Activated T-cell treated with anti-CD3 and anti-CD28 coated beads, Interleukin-2, amount 50 U/mL, for 72 hours (primary cell): ENCODE results near the gene SPATA1. TPM values are rescaled to one million over a fixed set of nuclear protein-coding genes. Genes with fewer than 3 reads are reported as not detected.
"Not testable (repeated sequence)": the region's sequence is repeated elsewhere in the genome, so short reads cannot be mapped to it uniquely, and the experiment has no call there.

Source experiments
- ATAC-seq, 2 donors: fragments of 150-1000 bp; cut with Tn5 transposase; replicated peaks in 1 of 2; 2 replicates each; pipeline ENCODE4 v1.10.0; 2021; ENCODE audit warnings: moderate library complexity in 2 of 2, mild to moderate bottlenecking in 1 of 2
- DNase-seq, 2 donors: peaks; one replicate each; pipeline ENCODE4 v3.0.0; 2021 to 2022; ENCODE audit warnings: mixed read lengths in 1 of 2
- H3K27ac Mint-ChIP-seq: one replicate; pipeline ENCODE4 v1.8.0; 2022; ENCODE audit warnings: mild to moderate bottlenecking, moderate library complexity, mixed read lengths
- H3K27me3 Mint-ChIP-seq: one replicate; pipeline ENCODE4 v1.8.0; 2022; ENCODE audit warnings: low read depth, mixed read lengths
- H3K36me3 Mint-ChIP-seq, 2 donors: one replicate each; pipeline ENCODE4 v1.8.0; 2022; ENCODE audit warnings: mixed read lengths in 2 of 2, mild to moderate bottlenecking in 1 of 2; ENCODE audit not compliant: insufficient read depth in 2 of 2
- H3K4me1 Mint-ChIP-seq: one replicate; pipeline ENCODE4 v1.8.0; 2022; ENCODE audit warnings: low read depth, mixed read lengths
- H3K4me3 Mint-ChIP-seq, 2 donors: one replicate each; pipeline ENCODE4 v1.8.0; 2022; ENCODE audit warnings: mild to moderate bottlenecking in 2 of 2, mixed read lengths in 2 of 2, moderate library complexity in 2 of 2
- H3K9me3 Mint-ChIP-seq, 2 donors: one replicate each; pipeline ENCODE4 v1.8.0; 2022; ENCODE audit warnings: mixed read lengths in 2 of 2
- total RNA-seq, 2 donors: library from RNA; stranded (reverse); gene quantifications; one replicate each; pipeline ENCODE4 v1.2.3, GENCODE V29; 2022

The SPATA1 gene
- total RNA-seq, 2 donors from 2014 or later = 2.3 to 2.9 TPM

- H3K4me3 Mint-ChIP-seq = no peak overlapping the region
- H3K4me1 Mint-ChIP-seq = peaks cover 24% of the 10 kb centered on the region
- H3K9me3 Mint-ChIP-seq = no peaks in the 10 kb centered on the region
- no peaks in the 10 kb centered on the region for H3K27me3 Mint-ChIP-seq
- H3K27ac Mint-ChIP-seq = no peak overlapping the region
- peaks cover 2 to 41% of the 10 kb centered on the region in 2 donors for H3K36me3 Mint-ChIP-seq
- DNase-seq (no peak), ATAC-seq (no peak)
These were observed 9.7 kb upstream of the SPATA1 start for GRCh38 chr1:84496498-84496897.

DNA sequence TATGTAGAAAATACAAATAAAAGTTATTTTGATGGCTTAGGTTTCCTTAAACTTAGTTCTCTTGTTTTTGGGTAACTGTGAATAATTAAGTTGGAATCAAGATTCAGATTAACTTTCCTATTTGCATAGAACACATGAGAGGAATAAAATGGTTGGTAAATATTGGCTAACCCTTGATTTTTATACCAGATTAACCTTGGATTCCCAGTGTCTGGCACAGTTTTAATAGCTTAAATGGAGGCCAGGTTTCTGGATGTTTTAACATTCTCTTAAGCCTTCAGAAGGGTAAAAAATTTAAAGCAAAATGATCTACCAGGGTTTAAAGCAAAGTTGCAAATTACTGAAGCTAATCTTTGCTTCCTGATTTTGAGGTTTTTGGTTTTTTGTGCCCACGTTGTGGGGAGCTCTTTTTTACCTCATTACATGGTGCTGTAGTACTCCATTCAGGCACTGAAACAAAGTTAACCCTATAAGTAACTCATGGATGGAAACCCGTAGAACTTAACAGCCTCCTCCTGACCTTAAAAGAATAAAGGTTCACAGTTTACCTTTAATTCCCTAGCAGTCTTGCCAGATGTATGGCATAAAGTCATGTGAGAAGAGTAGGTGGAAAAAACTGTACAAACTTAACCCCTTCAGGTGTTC, 8.4 kb upstream of the SPATA1 start:
- peaks cover 32% of the 10 kb centered on the region for H3K4me1 Mint-ChIP-seq
- H3K27ac Mint-ChIP-seq = peak overlapping the region; percentile 23
- H3K36me3 Mint-ChIP-seq = peaks cover 2 to 32% of the 10 kb centered on the region in 2 donors

GRCh38 chr1:84502927-84503326, 3.3 kb upstream of the SPATA1 start:
- Mint-ChIP-seq H3K36me3 (peaks cover 7 to 25% of the 10 kb centered on the region in 2 donors), H3K4me3 (peak overlapping the region; percentile 15 to 100), H3K9me3 (no peaks in the 10 kb centered on the region), H3K4me1 (peaks cover 45% of the 10 kb centered on the region), H3K27me3 (no peaks in the 10 kb centered on the region), H3K27ac (no peak overlapping the region)
- DNase-seq (no peak), ATAC-seq (no peak)

More for the DNA sequence above, 8.4 kb upstream of the SPATA1 start:
- H3K27me3 Mint-ChIP-seq = no peaks in the 10 kb centered on the region
- H3K4me3 Mint-ChIP-seq = no peak overlapping the region
- ATAC-seq = no peak
- DNase-seq = no peak
- H3K9me3 Mint-ChIP-seq = no peaks in the 10 kb centered on the region

- Mint-ChIP-seq H3K9me3 (no peaks in the 10 kb centered on the region), H3K4me1 (peaks cover 42% of the 10 kb centered on the region), H3K36me3 (peaks cover 12 to 21% of the 10 kb centered on the region in 2 donors), H3K27me3 (no peaks in the 10 kb centered on the region), H3K4me3 (peak overlapping the region; percentile 95 to 100), H3K27ac (peak overlapping the region; percentile 100)
- DNase-seq (peak in 1 of 2 donors; percentile 17), ATAC-seq (peak in 1 of 2 donors; percentile 3)
These were observed 1.4 kb upstream of the SPATA1 start for GRCh38 chr1:84504580-84505492.

GRCh38 chr1:84505493-84506001, 639 bp upstream of the SPATA1 start:
- Mint-ChIP-seq H3K9me3 (no peaks in the 10 kb centered on the region), H3K27me3 (no peaks in the 10 kb centered on the region), H3K4me1 (peaks cover 37% of the 10 kb centered on the region), H3K4me3 (peak overlapping the region; percentile 95 to 100), H3K36me3 (peaks cover 12 to 17% of the 10 kb centered on the region in 2 donors), H3K27ac (peak overlapping the region; percentile 100)
- DNase-seq (no peak), ATAC-seq (peak; percentile 45 to 49)

- peaks cover 24% of the 10 kb centered on the region for H3K4me1 Mint-ChIP-seq
- H3K9me3 Mint-ChIP-seq = no peaks in the 10 kb centered on the region
- peak overlapping the region; percentile 88 to 95 for H3K4me3 Mint-ChIP-seq
- ATAC-seq (no peak), DNase-seq (no peak)
- H3K36me3 Mint-ChIP-seq = peaks cover 10 to 12% of the 10 kb centered on the region in 2 donors
- no peaks in the 10 kb centered on the region for H3K27me3 Mint-ChIP-seq
- H3K27ac Mint-ChIP-seq = peak overlapping the region; percentile 94
These were observed 705 bp downstream of the SPATA1 start for GRCh38 chr1:84506729-84507453.

DNA sequence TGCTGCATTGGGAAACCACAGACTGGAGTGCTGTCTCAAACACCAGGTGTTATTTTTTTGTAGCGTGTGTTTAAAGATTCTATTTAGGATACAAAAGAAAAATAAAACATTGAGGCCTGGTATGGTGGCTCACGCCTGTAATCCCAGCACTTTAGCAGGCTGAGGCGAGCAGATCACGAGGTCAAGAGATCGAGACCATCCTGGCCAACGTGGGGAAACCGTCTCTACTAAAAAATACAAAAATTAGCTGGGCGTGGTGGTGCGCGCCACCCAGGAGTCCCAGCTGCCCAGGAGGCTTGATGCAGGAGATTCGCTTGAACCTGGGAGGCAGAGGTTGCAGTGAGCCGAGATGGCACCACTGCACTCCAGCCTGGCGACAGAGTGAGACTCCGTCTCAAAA, 1.7 kb downstream of the SPATA1 start:
- H3K27me3 Mint-ChIP-seq, H3K4me3 Mint-ChIP-seq, DNase-seq, ATAC-seq, H3K27ac Mint-ChIP-seq, H3K9me3 Mint-ChIP-seq: not testable (repeated sequence)
- Mint-ChIP-seq H3K36me3 (peaks cover 10 to 12% of the 10 kb centered on the region in 2 donors), H3K4me1 (peaks cover 19% of the 10 kb centered on the region)

DNA sequence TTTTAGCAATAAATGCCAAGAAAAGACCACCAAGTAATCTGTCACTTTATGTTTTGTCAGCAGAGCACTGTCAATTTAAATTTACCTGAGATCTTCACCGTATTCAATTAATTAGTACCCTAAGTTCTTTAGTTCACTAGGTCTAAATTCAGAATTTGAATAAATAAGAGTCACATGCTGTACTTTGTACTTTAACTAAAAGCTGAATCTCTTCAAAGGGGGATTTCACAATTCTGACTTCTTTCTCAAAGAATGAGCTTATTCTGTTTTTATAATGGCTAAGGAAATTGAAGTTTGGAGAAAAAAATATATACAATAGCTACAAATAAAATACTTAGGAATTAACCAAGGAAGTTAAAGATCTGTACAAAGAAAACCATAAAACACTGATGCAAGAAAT, 2.3 kb downstream of the SPATA1 start:
- Mint-ChIP-seq H3K9me3 (no peaks in the 10 kb centered on the region), H3K27ac (peak overlapping the region; percentile 23), H3K36me3 (peaks cover 10 to 12% of the 10 kb centered on the region in 2 donors), H3K27me3 (no peaks in the 10 kb centered on the region), H3K4me3 (peak overlapping the region in 1 of 2 donors; percentile 16), H3K4me1 (peaks cover 14% of the 10 kb centered on the region)
- DNase-seq = no peak
- ATAC-seq = no peak

DNA sequence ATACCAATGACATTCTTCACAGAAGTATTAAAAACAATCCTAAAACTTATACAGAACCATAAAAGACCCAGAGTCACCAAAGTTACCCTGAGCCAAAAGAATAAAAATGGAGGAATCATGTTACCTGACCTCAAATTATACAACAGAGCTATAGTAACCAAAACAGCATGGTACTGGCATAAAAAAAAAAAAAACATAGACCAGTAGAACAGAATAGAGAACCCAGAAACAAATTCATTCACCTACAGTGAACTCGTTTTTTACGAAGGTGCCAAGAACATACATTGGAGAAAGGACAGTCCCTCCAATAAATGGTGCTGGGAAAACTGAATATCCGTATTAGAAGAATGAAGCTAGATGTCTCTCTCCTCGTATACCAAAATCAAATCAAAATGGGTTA, 2.8 kb downstream of the SPATA1 start:
- Mint-ChIP-seq H3K27me3 (no peaks in the 10 kb centered on the region), H3K4me3 (no peak overlapping the region), H3K4me1 (peaks cover 13% of the 10 kb centered on the region), H3K9me3 (no peaks in the 10 kb centered on the region), H3K27ac (no peak overlapping the region), H3K36me3 (peaks cover 10 to 12% of the 10 kb centered on the region in 2 donors)
- no peak for DNase-seq
- no peak for ATAC-seq

- DNase-seq (no peak), ATAC-seq (no peak)
- Mint-ChIP-seq H3K9me3 (no peaks in the 10 kb centered on the region), H3K4me3 (no peak overlapping the region), H3K36me3 (peaks cover 7 to 9% of the 10 kb centered on the region in 2 donors), H3K27me3 (no peaks in the 10 kb centered on the region), H3K4me1 (peaks cover 1% of the 10 kb centered on the region), H3K27ac (no peak overlapping the region)
These were observed 4.0 kb downstream of the SPATA1 start for GRCh38 chr1:84510165-84510564.

- H3K4me1 Mint-ChIP-seq = no peaks in the 10 kb centered on the region
- H3K4me3 Mint-ChIP-seq = no peak overlapping the region
- ATAC-seq (no peak), DNase-seq (no peak)
- no peak overlapping the region for H3K27ac Mint-ChIP-seq
- no peaks in the 10 kb centered on the region for H3K9me3 Mint-ChIP-seq
- no peaks in the 10 kb centered on the region for H3K27me3 Mint-ChIP-seq
- H3K36me3 Mint-ChIP-seq = peaks cover 4% of the 10 kb centered on the region in 2 donors
These were observed 4.5 kb downstream of the SPATA1 start for GRCh38 chr1:84510668-84511067.

DNA sequence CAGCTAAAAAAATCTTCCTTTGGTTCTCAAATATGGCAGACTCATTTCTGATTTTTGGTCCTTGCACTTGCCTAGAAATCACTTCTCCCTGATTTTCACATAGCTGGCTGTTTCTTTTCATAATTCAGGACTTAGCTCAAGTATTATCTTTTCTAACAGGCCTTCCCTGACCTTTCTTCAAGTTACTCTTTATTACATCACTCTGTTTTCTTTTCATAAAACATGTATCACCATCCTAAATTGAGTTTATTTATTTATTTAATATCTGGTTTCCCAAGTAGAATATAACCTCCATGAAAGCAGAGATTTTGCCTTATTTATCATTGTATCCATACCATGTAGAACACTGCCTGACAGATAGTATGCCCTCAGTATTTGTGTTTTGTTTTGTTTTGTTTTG, 18.4 kb downstream of the SPATA1 start:
- no peak for ATAC-seq
- Mint-ChIP-seq H3K27ac (no peak overlapping the region), H3K9me3 (peaks cover 0 to 2% of the 10 kb centered on the region in 2 donors), H3K36me3 (no peaks in the 10 kb centered on the region), H3K27me3 (no peaks in the 10 kb centered on the region), H3K4me1 (no peaks in the 10 kb centered on the region), H3K4me3 (no peak overlapping the region)
- DNase-seq = no peak
